Left ventricle myocardium inferior (tissue), 1 donor: ENCODE measurements around the gene GGT1. TPM values are rescaled to one million over a fixed set of nuclear protein-coding genes. Genes with fewer than 3 reads are reported as not detected.
"Not testable (repeated sequence)": the region's sequence is repeated elsewhere in the genome, so short reads cannot be mapped to it uniquely, and the experiment has no call there.

Experiments used
- DNase-seq: peaks from one replicate; pipeline ENCODE4 v3.0.0-alpha.2; 2020
- H3K27ac ChIP-seq: fragments of 200-600 bp; replicated peaks from 2 replicates; pipeline ENCODE4 v1.8.0; 2021
- H3K27me3 ChIP-seq: fragments of 200-600 bp; 2 replicates; pipeline ENCODE4 v1.8.0; 2021; ENCODE audit warnings: low read depth
- H3K36me3 ChIP-seq: fragments of 200-600 bp; 2 replicates; pipeline ENCODE4 v1.8.0; 2021
- H3K4me1 ChIP-seq: fragments of 200-600 bp; 2 replicates; pipeline ENCODE4 v1.8.0; 2021
- H3K4me3 ChIP-seq: fragments of 200-600 bp; 2 replicates; pipeline ENCODE4 v1.8.0; 2021; ENCODE audit warnings: mild to moderate bottlenecking, moderate library complexity
- H3K9me3 ChIP-seq: fragments of 200-600 bp; replicated peaks from 2 replicates; pipeline ENCODE4 v1.8.0; 2021
- intact Hi-C: fragments of 100-400 bp; cut with micrococcal nuclease; formaldehyde crosslinking; loops from one replicate; pipeline ENCODE4 v1.11.0; 2022
- total RNA-seq: library from RNA; stranded (reverse); fragmentation: NEBNext Ultra II Directional; extraction: Animal tissue kit (Norgen Biotek cat#: 25700); gene quantifications from one replicate; pipeline ENCODE4 v1.2.1, GENCODE V29; 2021
- TF ChIP-seq, protein P1 (sequence below): fragments of 200-600 bp; IDR thresholded peaks from 2 replicates; pipeline ENCODE4 v1.8.0; 2021; ENCODE audit warnings: antibody characterized with exemption, mild to moderate bottlenecking, borderline replicate concordance
- donor health status: DM: no; HTN: yes; CAD: no; lungs with severe emphysema.

The GGT1 gene
- total RNA-seq, 1 donor from 2014 or later, result 1.1 TPM

DNA sequence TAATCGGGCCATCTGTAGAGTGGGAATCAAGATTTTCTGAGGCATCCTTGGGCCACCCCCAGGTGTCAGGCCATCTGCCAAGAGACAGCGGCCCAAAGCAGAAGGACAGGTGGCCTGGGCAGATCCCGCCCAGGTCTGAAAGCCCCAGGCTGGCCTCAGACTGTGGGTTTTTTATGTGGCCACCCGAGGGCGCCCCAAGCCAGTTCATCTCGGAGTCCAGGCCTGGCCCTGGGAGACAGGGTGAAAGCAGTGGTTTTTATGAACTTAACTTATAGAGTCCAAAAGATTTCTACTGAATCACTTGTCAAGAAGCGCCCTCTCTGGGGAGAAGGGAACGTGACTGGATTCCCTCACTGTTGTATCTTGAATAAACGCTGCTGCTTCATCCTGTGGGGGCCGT is 47.9 kb downstream of the GGT1 start:
- TF ChIP-seq, protein P1, sequence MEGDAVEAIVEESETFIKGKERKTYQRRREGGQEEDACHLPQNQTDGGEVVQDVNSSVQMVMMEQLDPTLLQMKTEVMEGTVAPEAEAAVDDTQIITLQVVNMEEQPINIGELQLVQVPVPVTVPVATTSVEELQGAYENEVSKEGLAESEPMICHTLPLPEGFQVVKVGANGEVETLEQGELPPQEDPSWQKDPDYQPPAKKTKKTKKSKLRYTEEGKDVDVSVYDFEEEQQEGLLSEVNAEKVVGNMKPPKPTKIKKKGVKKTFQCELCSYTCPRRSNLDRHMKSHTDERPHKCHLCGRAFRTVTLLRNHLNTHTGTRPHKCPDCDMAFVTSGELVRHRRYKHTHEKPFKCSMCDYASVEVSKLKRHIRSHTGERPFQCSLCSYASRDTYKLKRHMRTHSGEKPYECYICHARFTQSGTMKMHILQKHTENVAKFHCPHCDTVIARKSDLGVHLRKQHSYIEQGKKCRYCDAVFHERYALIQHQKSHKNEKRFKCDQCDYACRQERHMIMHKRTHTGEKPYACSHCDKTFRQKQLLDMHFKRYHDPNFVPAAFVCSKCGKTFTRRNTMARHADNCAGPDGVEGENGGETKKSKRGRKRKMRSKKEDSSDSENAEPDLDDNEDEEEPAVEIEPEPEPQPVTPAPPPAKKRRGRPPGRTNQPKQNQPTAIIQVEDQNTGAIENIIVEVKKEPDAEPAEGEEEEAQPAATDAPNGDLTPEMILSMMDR, result peak; percentile 45
- peak; percentile 67 for DNase-seq
- intact Hi-C loops, H3K4me3 ChIP-seq, H3K9me3 ChIP-seq, H3K4me1 ChIP-seq, H3K36me3 ChIP-seq, H3K27ac ChIP-seq, H3K27me3 ChIP-seq: not testable (repeated sequence)

DNA sequence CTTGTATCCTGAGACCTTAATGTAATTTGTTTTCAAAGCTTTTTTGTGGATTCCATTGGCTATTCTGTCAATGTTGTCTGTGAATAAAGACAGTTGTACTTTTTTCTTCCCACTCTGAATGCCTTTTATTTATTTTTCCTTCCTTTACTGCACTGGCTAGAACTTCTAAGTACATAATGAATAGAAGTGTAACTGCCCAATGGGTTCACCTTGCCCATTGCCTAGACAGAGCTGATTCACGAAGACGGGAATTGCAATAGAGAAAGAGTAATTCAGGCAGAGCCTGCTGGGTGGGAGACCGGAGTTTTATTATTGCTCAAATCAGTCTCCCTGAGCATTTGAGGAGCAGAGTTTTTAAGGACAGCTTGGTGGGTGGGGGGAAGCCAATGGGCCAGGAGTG is 62.4 kb downstream of the GGT1 start:
- H3K9me3 ChIP-seq, H3K36me3 ChIP-seq, H3K4me3 ChIP-seq, H3K27me3 ChIP-seq, intact Hi-C loops, DNase-seq, H3K4me1 ChIP-seq, H3K27ac ChIP-seq: not testable (repeated sequence)

DNA sequence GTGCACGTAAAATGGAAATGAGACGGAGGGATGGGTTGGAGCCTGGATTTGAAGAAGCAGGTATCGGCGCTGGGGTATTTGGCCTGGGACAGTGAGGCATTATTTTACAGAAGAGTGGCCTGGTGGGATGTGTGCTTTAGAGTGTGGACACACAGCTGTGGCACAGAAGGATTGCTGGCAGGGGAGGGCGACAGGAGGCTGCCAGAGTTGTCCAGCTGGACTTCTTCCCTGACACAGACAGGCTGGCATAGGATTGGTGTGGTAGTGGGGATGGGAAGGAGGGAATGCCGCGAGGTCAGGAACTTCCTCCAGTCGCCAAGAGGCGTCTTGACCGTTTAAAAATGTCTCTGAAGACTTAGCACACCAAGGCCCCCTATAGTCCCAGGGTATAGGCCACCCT is 64.9 kb downstream of the GGT1 start:
- H3K27ac ChIP-seq, DNase-seq, H3K27me3 ChIP-seq, H3K9me3 ChIP-seq, H3K4me1 ChIP-seq, intact Hi-C loops, H3K4me3 ChIP-seq, H3K36me3 ChIP-seq: not testable (repeated sequence)

DNA sequence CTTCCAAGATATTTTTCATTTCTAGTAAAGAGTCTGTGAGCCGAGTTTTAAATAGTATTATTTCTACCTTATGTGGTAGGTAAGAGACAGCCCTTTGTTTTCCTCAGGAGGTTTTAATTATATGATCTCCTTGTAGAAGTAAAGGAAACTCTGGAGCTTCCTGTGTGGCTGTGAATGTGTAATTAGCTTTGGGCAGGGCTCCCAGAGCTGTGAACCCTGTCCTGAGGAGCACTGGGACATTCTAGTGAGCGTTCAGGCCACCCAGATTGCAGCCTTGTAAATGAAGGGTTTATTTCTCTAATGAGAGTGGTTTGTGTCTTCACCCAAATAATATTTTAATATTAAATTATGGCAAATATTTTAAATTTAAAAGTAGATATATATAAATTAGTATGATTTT is 69.5 kb downstream of the GGT1 start:
- H3K4me1 ChIP-seq, intact Hi-C loops, H3K27ac ChIP-seq, H3K9me3 ChIP-seq, H3K4me3 ChIP-seq, DNase-seq, H3K27me3 ChIP-seq, H3K36me3 ChIP-seq: not testable (repeated sequence)

Other genes starting within 250 kb of the GGT1 start
- 3.6 TPM for gene ADORA2A, start 175.6 kb upstream of the GGT1 start, total RNA-seq
- 1.1 TPM for gene UPB1, start 107.9 kb upstream of the GGT1 start, total RNA-seq
- 203 TPM for gene GUCD1, start 48.1 kb upstream of the GGT1 start, total RNA-seq
- 69.9 TPM for gene SNRPD3, start 47.2 kb upstream of the GGT1 start, total RNA-seq
- 5.6 TPM for gene LRRC75B, start 10.1 kb upstream of the GGT1 start, total RNA-seq
- not detected for gene PIWIL3, start 171.5 kb downstream of the GGT1 start, total RNA-seq
- gene SGSM1, start 203.0 kb downstream of the GGT1 start, total RNA-seq, result 8.8 TPM